ENCODE data around the gene EHBP1L1.
A peak's percentile ranks its signal among the peaks of the same experiment; 100 is the strongest.
"Not testable (repeated sequence)": the region's sequence is repeated elsewhere in the genome, so short reads cannot be mapped to it uniquely, and the experiment has no call there.

The EHBP1L1 gene

GRCh38 chr11:65562788-65563187 is 13.1 kb upstream of the EHBP1L1 start:
- no peak for DNase-seq

GRCh38 chr11:65563601-65564000 is 12.3 kb upstream of the EHBP1L1 start:
- no peak for DNase-seq

- not testable (repeated sequence) for DNase-seq
These were observed 10.8 kb upstream of the EHBP1L1 start for GRCh38 chr11:65564879-65565559.

- no peak for DNase-seq
These were observed 10.0 kb upstream of the EHBP1L1 start for GRCh38 chr11:65565624-65566453.

GRCh38 chr11:65569164-65569972 is 6.5 kb upstream of the EHBP1L1 start:
- DNase-seq: no peak

GRCh38 chr11:65569973-65570918 is 5.6 kb upstream of the EHBP1L1 start, which contains the start of gene ZNRD2:
ZNRD2 (plus strand) TSS chr11:65570477; CDS start chr11:65570492, 15 bp downstream.
- peak; percentile 67 for DNase-seq

GRCh38 chr11:65571420-65571819 is 4.4 kb upstream of the EHBP1L1 start:
- no peak for DNase-seq

GRCh38 chr11:65571940-65572339 is 3.9 kb upstream of the EHBP1L1 start:
- no peak for DNase-seq

- DNase-seq: no peak
These were observed 3.3 kb upstream of the EHBP1L1 start, which contains the start of gene FAM89B for GRCh38 chr11:65572356-65573051. FAM89B (plus strand) TSS chr11:65572538; CDS start chr11:65572670, 132 bp downstream.

GRCh38 chr11:65573391-65574079 is 2.3 kb upstream of the EHBP1L1 start:
- no peak for DNase-seq

- no peak for DNase-seq
These were observed 1.6 kb upstream of the EHBP1L1 start for GRCh38 chr11:65574109-65574810.

- DNase-seq: no peak
These were observed 864 bp upstream of the EHBP1L1 start for GRCh38 chr11:65574811-65575567.

- DNase-seq: no peak
These were observed 496 bp downstream of the EHBP1L1 start for GRCh38 chr11:65576232-65576866.

- no peak for DNase-seq
These were observed 1.3 kb downstream of the EHBP1L1 start for GRCh38 chr11:65576867-65577755.

GRCh38 chr11:65577756-65578109 is 1.9 kb downstream of the EHBP1L1 start:
- no peak for DNase-seq

- no peak for DNase-seq
These were observed 2.3 kb downstream of the EHBP1L1 start for GRCh38 chr11:65578134-65578533.

GRCh38 chr11:65578667-65579066 is 2.8 kb downstream of the EHBP1L1 start:
- DNase-seq: no peak

- no peak for DNase-seq
These were observed 3.4 kb downstream of the EHBP1L1 start for GRCh38 chr11:65579291-65579690.
